GM19463 (cell line): ENCODE results near the gene PTPRQ.
A peak's percentile ranks its signal among the peaks of the same experiment; 100 is the strongest.

ENCODE experiments used
- ATAC-seq: cut with Tn5 transposase; IDR thresholded peaks from one replicate; pipeline ENCODE4 v1.9.1; 2021; ENCODE audit warnings: mild to moderate bottlenecking, moderate library complexity; ENCODE audit not compliant: unreplicated experiment

Gene PTPRQ

GRCh38 chr12:80698847-80699542 lies 255.0 kb downstream of the PTPRQ start:
- no peak for ATAC-seq

- no peak for ATAC-seq
Measured at GRCh38 chr12:80700327-80700726, 256.3 kb downstream of the PTPRQ start.

GRCh38 chr12:80701388-80701787 lies 257.4 kb downstream of the PTPRQ start:
- no peak for ATAC-seq

- ATAC-seq = peak; percentile 77
Measured at GRCh38 chr12:80702889-80703805, 259.1 kb downstream of the PTPRQ start.

GRCh38 chr12:80704420-80704819 lies 260.4 kb downstream of the PTPRQ start:
- no peak for ATAC-seq

GRCh38 chr12:80707126-80707829 lies 263.2 kb downstream of the PTPRQ start, which contains the start of gene MYF6:
Gene MYF6, plus strand, starts transcription at chr12:80707634. Its CDS starts 86 bp downstream, at chr12:80707720.
- ATAC-seq = no peak

- ATAC-seq = no peak
Measured at GRCh38 chr12:80707830-80708258, 263.8 kb downstream of the PTPRQ start.

GRCh38 chr12:80708259-80708974 lies 264.4 kb downstream of the PTPRQ start:
- no peak for ATAC-seq

GRCh38 chr12:80708975-80709328 lies 264.9 kb downstream of the PTPRQ start:
- no peak for ATAC-seq

- peak; percentile 67 for ATAC-seq
Measured at GRCh38 chr12:80709811-80710726, 266.0 kb downstream of the PTPRQ start.

- peak; percentile 30 for ATAC-seq
Measured at GRCh38 chr12:80710727-80711449, 266.9 kb downstream of the PTPRQ start.

GRCh38 chr12:80711866-80712265 lies 267.8 kb downstream of the PTPRQ start:
- no peak for ATAC-seq

GRCh38 chr12:80712866-80713265 lies 268.8 kb downstream of the PTPRQ start:
- ATAC-seq = no peak

GRCh38 chr12:80713419-80713818 lies 269.4 kb downstream of the PTPRQ start:
- ATAC-seq = no peak

GRCh38 chr12:80714055-80714454 lies 270.0 kb downstream of the PTPRQ start:
- no peak for ATAC-seq

- ATAC-seq = no peak
Measured at GRCh38 chr12:80714846-80715245, 270.8 kb downstream of the PTPRQ start.

- ATAC-seq = no peak
Measured at GRCh38 chr12:80715713-80716249, 271.7 kb downstream of the PTPRQ start.

- ATAC-seq = no peak
Measured at GRCh38 chr12:80716696-80717469, 272.8 kb downstream of the PTPRQ start, which contains the start of gene MYF5. Gene MYF5, plus strand, starts transcription at chr12:80716912. Its CDS starts 152 bp downstream, at chr12:80717064.
